Adrenal gland (tissue), 5 donors: ENCODE results near the gene SH3D19.

Source experiments
- POLR2A ChIP-seq, 2 donors: fragments of 450-650 bp; IDR thresholded peaks; one replicate each; pipeline ENCODE4 v1.6.1; 2017; ENCODE audit warnings: antibody characterized with exemption in 2 of 2, mild to moderate bottlenecking in 2 of 2, moderate library complexity in 1 of 2
- TF ChIP-seq, protein P1 (sequence below), 6 experiments: fragments of 450-650 bp in 4 of 6; fragments of 200-600 bp in 2 of 6; sonication (generic) in 1 of 6; IDR thresholded peaks; 1 replicate in 5 of 6; 2 replicates in 1 of 6; pipeline versions ENCODE4 v1.5.1 to v1.8.0; 2016 to 2021; ENCODE audit warnings: antibody characterized with exemption in 6 of 6, mild to moderate bottlenecking in 2 of 6, moderate library complexity in 1 of 6
- donor health status: DM: no; HTN: no; CAD: no.

DNA sequence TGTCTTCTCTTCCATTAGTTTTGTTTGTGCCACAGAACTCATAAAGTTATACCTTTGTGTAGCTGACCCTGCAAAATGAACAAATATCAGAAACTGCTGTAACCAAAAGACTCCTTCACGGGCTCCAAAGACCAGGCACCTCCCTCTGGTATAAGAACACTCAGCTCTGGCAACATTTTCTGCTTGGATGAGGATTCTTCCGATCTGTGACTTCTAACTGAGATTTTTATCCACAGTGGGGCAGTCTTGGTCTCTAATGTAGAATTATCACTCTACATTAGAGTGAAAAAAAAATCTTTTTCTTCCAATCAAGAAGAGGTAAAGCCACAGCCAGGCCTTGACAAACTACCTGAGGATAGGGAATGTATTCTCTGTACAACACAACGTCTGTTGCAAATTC is 86.9 kb downstream of the SH3D19 start:
- TF ChIP-seq, protein P1, sequence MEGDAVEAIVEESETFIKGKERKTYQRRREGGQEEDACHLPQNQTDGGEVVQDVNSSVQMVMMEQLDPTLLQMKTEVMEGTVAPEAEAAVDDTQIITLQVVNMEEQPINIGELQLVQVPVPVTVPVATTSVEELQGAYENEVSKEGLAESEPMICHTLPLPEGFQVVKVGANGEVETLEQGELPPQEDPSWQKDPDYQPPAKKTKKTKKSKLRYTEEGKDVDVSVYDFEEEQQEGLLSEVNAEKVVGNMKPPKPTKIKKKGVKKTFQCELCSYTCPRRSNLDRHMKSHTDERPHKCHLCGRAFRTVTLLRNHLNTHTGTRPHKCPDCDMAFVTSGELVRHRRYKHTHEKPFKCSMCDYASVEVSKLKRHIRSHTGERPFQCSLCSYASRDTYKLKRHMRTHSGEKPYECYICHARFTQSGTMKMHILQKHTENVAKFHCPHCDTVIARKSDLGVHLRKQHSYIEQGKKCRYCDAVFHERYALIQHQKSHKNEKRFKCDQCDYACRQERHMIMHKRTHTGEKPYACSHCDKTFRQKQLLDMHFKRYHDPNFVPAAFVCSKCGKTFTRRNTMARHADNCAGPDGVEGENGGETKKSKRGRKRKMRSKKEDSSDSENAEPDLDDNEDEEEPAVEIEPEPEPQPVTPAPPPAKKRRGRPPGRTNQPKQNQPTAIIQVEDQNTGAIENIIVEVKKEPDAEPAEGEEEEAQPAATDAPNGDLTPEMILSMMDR (IDR thresholded peaks at IDR 0.05): peak in 4 of 6 experiments; percentile 9 to 23 (median 22)
- no peak for TF ChIP-seq POLR2A (IDR thresholded peaks at IDR 0.05)
